A673 (cell line): Measurements from ENCODE around the gene PLEKHH1.

Experiments used
- CTCF ChIP-seq: fragments of 300-800, 200-600 bp; sonication (generic); conservative IDR thresholded peaks from 2 replicates; pipeline ENCODE4 v1.5.1; 2017; ENCODE audit warnings: low read depth, mild to moderate bottlenecking, antibody characterized with exemption, low read length, moderate library complexity, mixed read lengths
- EZH2 ChIP-seq: fragments of 200-600 bp; sonication (generic); IDR thresholded peaks from 2 replicates; pipeline ENCODE4 v1.6.1; 2017; ENCODE audit warnings: borderline replicate concordance, low read depth, mild to moderate bottlenecking, mixed read lengths, antibody characterized with exemption, low read length; ENCODE audit not compliant: poor library complexity, severe bottlenecking

- TF ChIP-seq CTCF (no peak), EZH2 (no peak)
These were observed 488 bp upstream of the PLEKHH1 start for GRCh38 chr14:67532606-67532997.
